Left lung (tissue), 10 donors: ENCODE measurements around the gene TTC34. TPM values are rescaled to one million over a fixed set of nuclear protein-coding genes. Genes with fewer than 3 reads are reported as not detected.

Source experiments
- ATAC-seq: fragments of 200-7000 bp; cut with Tn5 transposase; one replicate; pipeline ENCODE4 v1.9.1; 2020; ENCODE audit warnings: moderate library complexity
- DNase-seq, 4 donors: peaks; one replicate each; pipeline ENCODE4 v3.0.0-alpha.2; 2013 to 2020
- H3K27ac ChIP-seq, 2 donors: fragments of 200-600 bp; sonication (generic) in 1 of 2; one replicate each; pipeline versions ENCODE4 v1.5.0 to v1.8.0; 2020 to 2021
- H3K27me3 ChIP-seq, 2 donors: fragments of 200-600 bp; sonication (generic) in 1 of 2; one replicate each; pipeline versions ENCODE4 v1.5.0 to v1.8.0; 2020 to 2021
- H3K36me3 ChIP-seq, 2 donors: fragments of 200-600 bp; sonication (generic) in 1 of 2; one replicate each; pipeline versions ENCODE4 v1.5.0 to v1.8.0; 2020 to 2021
- H3K4me1 ChIP-seq, 2 donors: fragments of 200-600 bp; one replicate each; pipeline ENCODE4 v1.8.0; 2021
- H3K4me3 ChIP-seq, 2 donors: fragments of 200-600 bp; sonication (generic) in 1 of 2; one replicate each; pipeline versions ENCODE4 v1.5.0 to v1.8.0; 2020 to 2021; ENCODE audit warnings: mild to moderate bottlenecking in 1 of 2
- H3K9me3 ChIP-seq, 2 donors: fragments of 200-600 bp; sonication (generic) in 1 of 2; one replicate each; pipeline versions ENCODE4 v1.5.0 to v1.8.0; 2020 to 2021
- intact Hi-C, 2 donors: fragments of 100-400 bp; cut with DNase I; formaldehyde crosslinking; loops; one replicate each; pipeline versions ENCODE4 v1.11.2 to v1.14.2; 2022
- polyA plus RNA-seq, 6 donors: library from polyadenylated mRNA; unstranded; fragments of 120-200 nt; gene quantifications; one replicate each; pipeline ENCODE4 v1.2.1, GENCODE V29; 2013; ENCODE audit not compliant: insufficient read length in 6 of 6
- total RNA-seq, 2 donors: library from RNA; stranded (reverse); fragmentation: NEBNext Ultra II Directional; extraction: Animal tissue kit (Norgen Biotek cat#: 25700); gene quantifications; one replicate each; pipeline ENCODE4 v1.2.1, GENCODE V29; 2021
- TF ChIP-seq, protein P1 (sequence below), 2 donors: fragments of 200-600 bp; sonication (generic) in 1 of 2; IDR thresholded peaks; one replicate each; pipeline versions ENCODE4 v1.5.0 to v1.8.0; 2021; ENCODE audit warnings: antibody characterized with exemption in 2 of 2
- donor health status: DM: no; HTN: yes; CAD: no.
- donor health status: DM: no; HTN: no; CAD: no.

TTC34 gene
- total and polyA plus RNA-seq, 8 donors, result 0.44 to 1.2 (median 0.69) TPM

DNA sequence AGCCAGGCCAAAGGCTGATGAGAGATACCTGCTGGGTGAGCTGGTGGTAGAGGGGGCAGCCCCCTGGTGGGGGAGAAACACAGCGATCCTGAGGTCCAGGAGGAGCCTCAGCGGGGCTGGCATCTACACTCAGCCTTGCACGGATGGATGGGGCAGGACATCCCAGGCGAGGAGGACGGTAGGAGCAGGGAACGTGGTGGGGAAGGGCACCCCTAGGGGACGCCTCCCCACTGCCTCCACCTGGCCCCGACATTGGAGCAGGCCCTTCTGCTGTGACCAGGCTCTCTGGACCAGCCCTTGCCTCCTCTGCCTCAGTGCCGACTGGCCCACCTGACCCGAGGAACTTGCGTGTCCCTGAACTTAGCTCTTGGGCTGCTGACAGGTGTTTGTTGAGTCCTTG, 162.3 kb downstream of the TTC34 start:
- Histone ChIP-seq H3K4me3 (no peak overlapping the region), H3K27me3 (peaks cover 0 to 23% of the 10 kb centered on the region in 2 donors), H3K27ac (no peak overlapping the region), H3K9me3 (peaks cover 0 to 9% of the 10 kb centered on the region in 2 donors), H3K36me3 (no peaks in the 10 kb centered on the region), H3K4me1 (peaks cover 7 to 19% of the 10 kb centered on the region in 2 donors)
- DNase-seq, result no peak
- intact Hi-C loops, result no loop called here
- TF ChIP-seq, protein P1, sequence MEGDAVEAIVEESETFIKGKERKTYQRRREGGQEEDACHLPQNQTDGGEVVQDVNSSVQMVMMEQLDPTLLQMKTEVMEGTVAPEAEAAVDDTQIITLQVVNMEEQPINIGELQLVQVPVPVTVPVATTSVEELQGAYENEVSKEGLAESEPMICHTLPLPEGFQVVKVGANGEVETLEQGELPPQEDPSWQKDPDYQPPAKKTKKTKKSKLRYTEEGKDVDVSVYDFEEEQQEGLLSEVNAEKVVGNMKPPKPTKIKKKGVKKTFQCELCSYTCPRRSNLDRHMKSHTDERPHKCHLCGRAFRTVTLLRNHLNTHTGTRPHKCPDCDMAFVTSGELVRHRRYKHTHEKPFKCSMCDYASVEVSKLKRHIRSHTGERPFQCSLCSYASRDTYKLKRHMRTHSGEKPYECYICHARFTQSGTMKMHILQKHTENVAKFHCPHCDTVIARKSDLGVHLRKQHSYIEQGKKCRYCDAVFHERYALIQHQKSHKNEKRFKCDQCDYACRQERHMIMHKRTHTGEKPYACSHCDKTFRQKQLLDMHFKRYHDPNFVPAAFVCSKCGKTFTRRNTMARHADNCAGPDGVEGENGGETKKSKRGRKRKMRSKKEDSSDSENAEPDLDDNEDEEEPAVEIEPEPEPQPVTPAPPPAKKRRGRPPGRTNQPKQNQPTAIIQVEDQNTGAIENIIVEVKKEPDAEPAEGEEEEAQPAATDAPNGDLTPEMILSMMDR (IDR thresholded peaks at IDR 0.05), result no peak
- no peak for ATAC-seq

DNA sequence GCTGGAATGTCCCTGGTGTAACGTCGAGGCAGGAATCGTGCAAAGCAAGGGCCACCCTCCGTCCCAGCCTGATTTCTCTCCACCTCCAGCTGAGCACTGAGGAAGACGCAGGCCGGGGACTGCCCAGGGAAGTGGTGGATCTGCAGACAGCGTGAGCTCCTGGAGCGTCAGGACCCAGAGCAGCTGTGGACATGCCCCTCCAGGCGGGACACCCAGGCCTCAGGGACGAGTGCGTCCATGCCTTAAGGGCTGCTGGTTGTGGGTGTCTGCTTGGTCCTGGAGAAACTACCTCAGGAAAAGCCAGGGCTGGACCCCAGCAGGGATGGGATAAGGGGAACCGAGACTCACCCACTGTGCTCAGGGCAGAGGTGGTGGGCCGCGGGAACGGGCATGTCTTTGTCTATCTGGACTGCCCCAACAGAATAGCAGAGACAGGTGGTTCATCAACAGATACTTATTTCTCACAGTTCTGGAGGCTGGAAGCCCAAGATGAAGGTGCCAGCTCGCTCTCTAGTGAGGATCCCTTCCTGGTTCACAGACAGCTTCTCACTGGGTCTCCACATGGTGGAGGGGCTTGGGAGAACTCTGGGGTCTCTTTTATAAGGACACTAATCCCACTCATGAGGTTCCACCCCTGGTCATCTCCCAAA, 162.9 kb downstream of the TTC34 start:
- intact Hi-C loops, result no loop called here
- DNase-seq (no peak), ATAC-seq (no peak)
- Histone ChIP-seq H3K4me1 (peaks cover 7 to 19% of the 10 kb centered on the region in 2 donors), H3K36me3 (no peaks in the 10 kb centered on the region), H3K4me3 (no peak overlapping the region), H3K27me3 (peaks cover 0 to 29% of the 10 kb centered on the region in 2 donors), H3K27ac (no peak overlapping the region), H3K9me3 (peaks cover 0 to 9% of the 10 kb centered on the region in 2 donors)
- TF ChIP-seq, protein P1 (IDR thresholded peaks at IDR 0.05), result no peak

DNA sequence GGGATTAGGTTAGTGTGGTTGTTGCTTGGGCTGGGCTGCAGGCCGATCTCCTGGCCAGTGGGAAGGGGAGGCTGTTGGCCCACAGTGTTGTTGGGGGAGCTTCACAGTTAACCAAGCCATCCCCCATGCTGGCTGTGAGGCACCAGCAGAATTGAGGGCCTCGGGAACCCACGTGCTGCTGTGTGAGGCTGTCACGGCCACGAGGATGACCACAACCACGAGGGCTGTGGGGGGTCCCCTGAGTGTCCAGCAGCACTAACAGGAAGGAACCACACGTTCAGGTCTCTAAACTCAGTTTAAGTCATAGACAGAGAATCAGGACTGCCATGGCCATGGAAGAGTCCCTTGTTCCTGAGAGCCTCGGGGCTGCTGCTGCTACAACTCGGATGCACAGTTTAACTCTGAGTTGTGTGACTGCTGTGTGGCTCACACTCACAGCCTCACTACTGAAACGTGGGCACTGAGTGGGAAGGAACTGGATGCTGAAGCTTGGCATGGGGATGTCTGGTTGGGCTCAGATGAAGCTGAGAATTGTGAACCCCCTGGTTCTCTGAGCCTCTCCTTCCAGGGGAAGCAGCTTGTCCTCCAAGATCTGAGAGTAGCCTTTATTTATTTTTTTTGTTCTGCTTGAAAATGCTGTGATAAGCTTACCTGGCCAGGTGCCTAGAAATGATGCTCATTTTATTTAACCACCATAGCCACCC, 163.9 kb downstream of the TTC34 start:
- DNase-seq (no peak), ATAC-seq (no peak)
- Histone ChIP-seq H3K9me3 (peaks cover 0 to 9% of the 10 kb centered on the region in 2 donors), H3K27ac (no peak overlapping the region), H3K4me1 (peaks cover 7 to 14% of the 10 kb centered on the region in 2 donors), H3K4me3 (no peak overlapping the region), H3K27me3 (peaks cover 0 to 39% of the 10 kb centered on the region in 2 donors), H3K36me3 (no peaks in the 10 kb centered on the region)
- TF ChIP-seq, protein P1 (IDR thresholded peaks at IDR 0.05), result no peak
- intact Hi-C loops, result no loop called here

DNA sequence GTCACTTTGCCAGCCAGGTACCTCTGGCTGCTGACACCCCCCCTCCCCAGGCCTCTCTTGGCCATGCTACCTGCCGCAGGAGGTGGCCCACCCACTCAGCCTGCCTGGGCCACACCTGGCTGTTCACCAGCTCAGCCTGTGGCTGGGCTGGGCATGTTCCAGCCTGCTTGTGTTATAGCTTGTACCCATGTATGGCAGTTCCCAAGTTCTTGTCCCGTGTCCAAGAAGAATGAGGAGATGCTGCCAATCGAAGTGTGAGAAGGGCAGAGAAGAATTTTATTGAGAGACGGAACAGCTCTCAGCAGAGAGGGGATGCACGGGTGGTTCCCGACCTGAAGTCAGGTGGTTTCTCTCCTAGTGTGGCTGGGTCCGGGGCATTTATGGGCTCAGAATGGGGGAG, 164.8 kb downstream of the TTC34 start:
- H3K4me1 ChIP-seq, result peaks cover under 1 to 6% of the 10 kb centered on the region in 2 donors
- intact Hi-C loops, result no loop called here
- ATAC-seq (no peak), DNase-seq (no peak)
- H3K36me3 ChIP-seq, result no peaks in the 10 kb centered on the region
- TF ChIP-seq, protein P1 (IDR thresholded peaks at IDR 0.05), result no peak
- H3K4me3 ChIP-seq, result no peak overlapping the region
- H3K9me3 ChIP-seq, result peaks cover 0 to 9% of the 10 kb centered on the region in 2 donors
- no peak overlapping the region for H3K27ac ChIP-seq
- peaks cover 0 to 48% of the 10 kb centered on the region in 2 donors for H3K27me3 ChIP-seq

DNA sequence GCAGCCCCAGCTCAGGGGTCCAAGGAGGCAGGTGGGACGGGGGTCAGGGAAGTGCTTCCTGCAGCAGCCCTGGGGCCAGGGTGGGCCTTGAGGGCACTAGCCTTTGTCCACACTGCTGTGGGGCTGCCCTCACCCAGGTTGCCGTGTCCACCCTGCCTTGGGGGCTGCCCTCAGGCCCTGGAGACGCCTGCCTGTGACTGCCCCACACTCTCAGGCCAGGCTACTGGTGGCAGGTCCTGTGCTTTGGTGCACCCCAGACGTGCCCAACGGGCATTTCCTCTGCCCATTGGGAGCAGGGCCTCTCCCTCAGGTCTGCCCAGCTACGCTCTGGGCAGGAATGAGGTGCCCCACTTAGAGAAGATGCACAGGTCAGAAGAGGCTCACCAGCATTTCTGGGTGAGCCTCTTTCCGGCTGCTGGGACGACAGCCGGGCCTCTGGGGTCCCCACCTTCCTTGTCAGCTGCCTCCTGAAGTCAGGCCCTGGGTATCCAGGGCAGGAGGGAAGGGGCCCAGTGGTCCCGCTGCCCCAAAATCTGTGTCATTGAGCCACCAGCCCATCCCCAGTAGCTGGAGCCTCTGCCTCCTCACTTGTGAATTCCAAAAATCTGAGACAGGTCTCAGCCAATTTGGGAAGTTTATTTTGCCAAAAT, 166.0 kb downstream of the TTC34 start:
- H3K9me3 ChIP-seq, result peaks cover 0 to 9% of the 10 kb centered on the region in 2 donors
- no peak for DNase-seq
- H3K27ac ChIP-seq, result no peak overlapping the region
- H3K4me3 ChIP-seq, result no peak overlapping the region
- ATAC-seq, result no peak
- no peaks in the 10 kb centered on the region for H3K36me3 ChIP-seq
- no peaks in the 10 kb centered on the region for H3K4me1 ChIP-seq
- intact Hi-C loops, result no loop called here
- H3K27me3 ChIP-seq, result peaks cover 0 to 60% of the 10 kb centered on the region in 2 donors
- TF ChIP-seq, protein P1 (IDR thresholded peaks at IDR 0.05), result no peak
